OCI-LY7 (cell line): Measurements from ENCODE around the gene CHCHD4.

Experiments
- EZH2phosphoT487 ChIP-seq: fragments of 200-600 bp; sonication (generic); IDR thresholded peaks from 2 replicates; pipeline ENCODE4 v1.6.1; 2018; ENCODE audit warnings: low read depth, borderline replicate concordance, mild to moderate bottlenecking, mixed run types, antibody characterized with exemption, low read length, moderate library complexity, mixed read lengths
- TF ChIP-seq, protein P1 (sequence below): fragments of 200-600 bp; sonication (generic); conservative IDR thresholded peaks from 2 replicates; pipeline ENCODE4 v1.5.1; 2014; ENCODE audit warnings: mild to moderate bottlenecking, antibody characterized with exemption, low read length, moderate library complexity, mixed read lengths

DNA sequence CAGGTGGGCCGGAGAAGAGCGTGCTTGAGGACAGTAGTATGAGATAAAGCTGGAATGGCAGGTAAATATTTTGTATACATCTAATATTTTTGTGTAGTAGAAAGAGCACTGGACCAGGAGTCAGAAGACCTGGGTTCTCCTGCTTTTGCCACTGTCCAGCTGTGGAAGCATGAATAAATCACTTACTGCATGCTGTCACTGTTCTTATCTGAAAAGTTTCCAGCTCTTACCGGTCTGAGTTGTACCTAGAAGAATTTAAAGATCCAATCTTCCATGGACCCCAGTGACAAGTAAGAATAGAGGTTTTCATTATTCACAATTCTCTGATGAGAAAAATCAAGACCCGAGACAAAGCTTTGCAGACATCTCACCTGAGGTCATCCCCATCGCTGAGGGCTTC lies 47.8 kb upstream of the CHCHD4 start:
- TF ChIP-seq, protein P1, sequence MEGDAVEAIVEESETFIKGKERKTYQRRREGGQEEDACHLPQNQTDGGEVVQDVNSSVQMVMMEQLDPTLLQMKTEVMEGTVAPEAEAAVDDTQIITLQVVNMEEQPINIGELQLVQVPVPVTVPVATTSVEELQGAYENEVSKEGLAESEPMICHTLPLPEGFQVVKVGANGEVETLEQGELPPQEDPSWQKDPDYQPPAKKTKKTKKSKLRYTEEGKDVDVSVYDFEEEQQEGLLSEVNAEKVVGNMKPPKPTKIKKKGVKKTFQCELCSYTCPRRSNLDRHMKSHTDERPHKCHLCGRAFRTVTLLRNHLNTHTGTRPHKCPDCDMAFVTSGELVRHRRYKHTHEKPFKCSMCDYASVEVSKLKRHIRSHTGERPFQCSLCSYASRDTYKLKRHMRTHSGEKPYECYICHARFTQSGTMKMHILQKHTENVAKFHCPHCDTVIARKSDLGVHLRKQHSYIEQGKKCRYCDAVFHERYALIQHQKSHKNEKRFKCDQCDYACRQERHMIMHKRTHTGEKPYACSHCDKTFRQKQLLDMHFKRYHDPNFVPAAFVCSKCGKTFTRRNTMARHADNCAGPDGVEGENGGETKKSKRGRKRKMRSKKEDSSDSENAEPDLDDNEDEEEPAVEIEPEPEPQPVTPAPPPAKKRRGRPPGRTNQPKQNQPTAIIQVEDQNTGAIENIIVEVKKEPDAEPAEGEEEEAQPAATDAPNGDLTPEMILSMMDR, result no peak
- no peak for TF ChIP-seq EZH2phosphoT487
